IMR-90 (cell line): Measurements from ENCODE around the gene ST7. TPM values are rescaled to one million over a fixed set of nuclear protein-coding genes. Genes with fewer than 3 reads are reported as not detected.

ENCODE experiments used
- ATAC-seq: fragments of 200-7000 bp; cut with Tn5 transposase; 2 replicates; pipeline ENCODE4 v1.9.1; 2020; ENCODE audit warnings: low read depth, mild to moderate bottlenecking, moderate library complexity
- BruUV-seq: library from RNA; stranded (reverse); fragments of 400-500 nt; replicated peaks from 2 replicates; lab custom pipeline; 2021; lab: Mats Ljungman, UMichigan
- CTCF ChIA-PET: fragments of 300-600 bp; formaldehyde crosslinking; extraction: SDS; loops from one replicate; lab custom pipeline; 2021; ENCODE audit warnings: antibody characterized with exemption; lab: Yijun Ruan, JAX
- POLR2A ChIA-PET: fragments of 300-600 bp; sonication (Branson Sonifier 250); formaldehyde crosslinking; loops from one replicate; lab custom pipeline; 2022; ENCODE audit warnings: antibody characterized with exemption; ENCODE audit not compliant: unreplicated experiment; lab: Charles Lee
- DNase-seq: peaks from one replicate; pipeline ENCODE4 v3.0.0; 2013
- H2AFZ ChIP-seq: replicated peaks from 2 replicates; pipeline ENCODE3; 2013; ENCODE audit warnings: low read length, mild to moderate bottlenecking; ENCODE audit not compliant: poor library complexity
- H2AK5ac ChIP-seq: 2 replicates; pipeline ENCODE4 v1.6.1; 2013; ENCODE audit warnings: low read depth, low read length, inconsistent platforms
- H2AK9ac ChIP-seq: replicated peaks from 2 replicates; pipeline ENCODE3; 2013; ENCODE audit warnings: mild to moderate bottlenecking, low read depth, low read length, moderate library complexity; ENCODE audit not compliant: poor library complexity
- H2BK120ac ChIP-seq: 2 replicates; pipeline ENCODE4 v1.6.1; 2013; ENCODE audit warnings: low read depth, low read length, inconsistent platforms
- H2BK15ac ChIP-seq: 3 replicates; pipeline ENCODE4 v1.6.1; 2013; ENCODE audit warnings: low read depth, low read length, inconsistent platforms
- H2BK20ac ChIP-seq: 2 replicates; pipeline ENCODE4 v1.6.1; 2013; ENCODE audit warnings: low read depth, mild to moderate bottlenecking, inconsistent platforms, low read length, moderate library complexity
- H2BK5ac ChIP-seq: 2 replicates; pipeline ENCODE4 v1.6.1; 2013; ENCODE audit warnings: mild to moderate bottlenecking, low read depth, low read length, inconsistent platforms; ENCODE audit not compliant: poor library complexity, severe bottlenecking
- H3K14ac ChIP-seq: replicated peaks from 2 replicates; pipeline ENCODE4 v1.6.1; 2013; ENCODE audit warnings: low read depth, low read length, inconsistent platforms
- H3K18ac ChIP-seq: 2 replicates; pipeline ENCODE4 v1.6.1; 2013; ENCODE audit warnings: low read depth, low read length, control low read depth
- H3K23ac ChIP-seq: 2 replicates; pipeline ENCODE4 v1.6.1; 2013; ENCODE audit warnings: low read depth, low read length, inconsistent platforms
- H3K27ac ChIP-seq: 2 replicates; pipeline ENCODE4 v1.5.1; 2013; ENCODE audit warnings: mild to moderate bottlenecking, control low read depth, low read length; ENCODE audit not compliant: insufficient read depth
- H3K27me3 ChIP-seq: 2 replicates; pipeline ENCODE4 v1.6.1; 2013; ENCODE audit warnings: low read length; ENCODE audit not compliant: control insufficient read depth, insufficient read depth
- H3K36me3 ChIP-seq: 2 replicates; pipeline ENCODE4 v1.6.1; 2013; ENCODE audit warnings: low read length, mixed read lengths; ENCODE audit not compliant: control insufficient read depth, insufficient read depth
- H3K4ac ChIP-seq: 2 replicates; pipeline ENCODE4 v1.6.1; 2013; ENCODE audit warnings: low read depth, low read length, inconsistent platforms
- H3K4me1 ChIP-seq: 2 replicates; pipeline ENCODE4 v1.6.1; 2013; ENCODE audit warnings: low read length, mixed read lengths; ENCODE audit not compliant: control insufficient read depth, insufficient read depth
- H3K4me2 ChIP-seq: 2 replicates; pipeline ENCODE4 v1.6.1; 2013; ENCODE audit warnings: low read depth, mild to moderate bottlenecking, control low read depth, low read length, moderate library complexity
- H3K4me3 ChIP-seq: 2 replicates; pipeline ENCODE4 v1.5.1; 2013; ENCODE audit warnings: low read depth, mild to moderate bottlenecking, control low read depth, low read length, moderate library complexity; ENCODE audit not compliant: insufficient read depth
- H3K56ac ChIP-seq: 2 replicates; pipeline ENCODE4 v1.6.1; 2013; ENCODE audit warnings: low read length, inconsistent platforms; ENCODE audit not compliant: insufficient read depth; ENCODE audit errors: extremely low read depth
- H3K79me1 ChIP-seq, 2 experiments: 2 replicates each; pipeline ENCODE4 v1.6.1; 2013; ENCODE audit warnings: low read length in 2 of 2, inconsistent platforms in 1 of 2, low read depth in 1 of 2
- H3K9ac ChIP-seq: 2 replicates; pipeline ENCODE4 v1.6.1; 2013; ENCODE audit warnings: low read depth, low read length, control low read depth
- H3K9me1 ChIP-seq: 2 replicates; pipeline ENCODE4 v1.6.1; 2013; ENCODE audit warnings: low read length, inconsistent platforms; ENCODE audit not compliant: insufficient read depth
- H3K9me3 ChIP-seq: 2 replicates; pipeline ENCODE4 v1.6.1; 2013; ENCODE audit warnings: low read length; ENCODE audit not compliant: control insufficient read depth, insufficient read depth
- H4K20me1 ChIP-seq: 2 replicates; pipeline ENCODE4 v1.6.1; 2013; ENCODE audit warnings: low read length, inconsistent platforms; ENCODE audit not compliant: insufficient read depth
- H4K5ac ChIP-seq: 2 replicates; pipeline ENCODE4 v1.6.1; 2013; ENCODE audit warnings: mild to moderate bottlenecking, low read depth, low read length, control low read depth
- H4K8ac ChIP-seq, 2 experiments: 2 replicates each; pipeline ENCODE4 v1.6.1; 2013; ENCODE audit warnings: low read depth in 2 of 2, low read length in 2 of 2, control low read depth in 1 of 2, inconsistent platforms in 1 of 2
- H4K91ac ChIP-seq: 2 replicates; pipeline ENCODE4 v1.6.1; 2013; ENCODE audit warnings: low read depth, low read length, inconsistent platforms; ENCODE audit not compliant: insufficient read depth
- CTCF ChIP-seq: conservative IDR thresholded peaks from 2 replicates; pipeline ENCODE4 v1.5.1; 2012; ENCODE audit warnings: mild to moderate bottlenecking, low read depth, low read length, improper control_type of control experiment
- ELK1 ChIP-seq: fragments of 150-350 bp; IDR thresholded peaks from 2 replicates; pipeline ENCODE4 v1.6.1; 2016; ENCODE audit warnings: low read depth, mild to moderate bottlenecking, low read length, moderate library complexity, borderline replicate concordance
- RAD21 ChIP-seq: IDR thresholded peaks from 2 replicates; pipeline ENCODE4 v1.6.1; 2012; ENCODE audit warnings: low read length, improper control_type of control experiment
- SMC3 ChIP-seq: fragments of 150-350 bp; IDR thresholded peaks from 2 replicates; pipeline ENCODE4 v1.6.1; 2016; ENCODE audit warnings: low read depth, mild to moderate bottlenecking, antibody characterized with exemption, low read length, moderate library complexity
- WGBS, 2 experiments: methylation state at CpG; one replicate each; pipeline versions ENCODE4 v1.1.5 to v1.1.7; 2013; ENCODE audit warnings: missing lambda C conversion rate in 2 of 2; ENCODE audit not compliant: insufficient read length in 1 of 2; ENCODE audit errors: extremely low coverage in 2 of 2; 5-methylcytosine and 5-hydroxymethylcytosine counted together
- dilution Hi-C: fragments of 300-500 bp; cut with HindIII; formaldehyde crosslinking; loops from one replicate; pipeline ENCODE4 v1.14.3; 2018; ENCODE audit warnings: low sequenced_read_pairs; ENCODE audit not compliant: unreplicated experiment
- in situ Hi-C: fragments of 300-500 bp; cut with MboI; formaldehyde crosslinking; loops from 3 replicates; pipeline ENCODE4 v1.14.3; 2019; ENCODE audit warnings: low sequenced_read_pairs, inconsistent platforms, mixed read lengths
- intact Hi-C: fragments of 100-400 bp; cut with micrococcal nuclease; formaldehyde crosslinking; loops from 2 replicates; pipeline ENCODE4 v1.10.0; 2022
- polyA plus RNA-seq, 3 experiments: library from polyadenylated mRNA; depleted of rRNA; stranded (reverse); fragments of >200 nt; gene quantifications; 2 replicates each; pipeline ENCODE4 v1.2.3, GENCODE V29; 2012; ENCODE audit warnings: low replicate concordance in 1 of 3
- total RNA-seq: library from RNA; depleted of rRNA; stranded (reverse); fragments of >200 nt; gene quantifications from 2 replicates; pipeline ENCODE4 v1.2.3, GENCODE V29; 2012

Gene ST7
- total and polyA plus RNA-seq, 2 of the 4 experiments (the other 2 are of a cell fraction), result 18.6 to 26.0 TPM

GRCh38 chr7:117097860-117098259, 144.6 kb downstream of the ST7 start:
- no peak overlapping the region for H2AK9ac ChIP-seq
- peak overlapping the region; percentile 47 for H3K4me2 ChIP-seq
- peaks cover 20 to 26% of the 10 kb centered on the region in 2 experiments for H3K79me1 ChIP-seq
- H2BK20ac ChIP-seq, result peak overlapping the region; percentile 7
- BruUV-seq, result no TSS peak
- H3K27me3 ChIP-seq, result no peaks in the 10 kb centered on the region
- peak overlapping the region; percentile 1; the same call in 1 of the 2 replicates for H4K5ac ChIP-seq
- H3K27ac ChIP-seq, result peak overlapping the region; percentile 33; the same call in 1 of the 2 replicates
- dilution Hi-C loops, result no loop called here
- peak overlapping the region; percentile 37; the same call in 1 of the 2 replicates for H3K18ac ChIP-seq
- H2BK5ac ChIP-seq, result peak overlapping the region; percentile 69
- H3K9me3 ChIP-seq, result no peaks in the 10 kb centered on the region
- H2BK15ac ChIP-seq, result peak overlapping the region; percentile 13; the same call in 1 of the 3 replicates
- intact Hi-C loops, result no loop called here
- no peak for DNase-seq
- ChIA-PET POLR2A (no interaction called here), CTCF (no interaction called here)
- 0 out of 2 replicates have a peak overlapping the region, but pooled peaks have one; percentile 8 for H3K14ac ChIP-seq
- peak overlapping the region in 1 of 2 experiments; percentile 51; a peak in 2 of 4 replicates for H4K8ac ChIP-seq
- in situ Hi-C loops, result no loop called here
- peak overlapping the region; percentile 21 for H2BK120ac ChIP-seq
- H2AFZ ChIP-seq, result no peak overlapping the region
- H3K36me3 ChIP-seq, result no peaks in the 10 kb centered on the region
- peak overlapping the region; percentile 27 for H4K91ac ChIP-seq
- no CpG with 5 or more reads among the region's 5 CpGs for WGBS, 2 experiments
- H3K9ac ChIP-seq, result no peak overlapping the region
- H2AK5ac ChIP-seq, result peak overlapping the region; percentile 74; the same call in 1 of the 2 replicates
- H3K4me3 ChIP-seq, result no peak overlapping the region
- ATAC-seq, result no peak
- H3K9me1 ChIP-seq, result peaks cover 7% of the 10 kb centered on the region
- peaks cover 5% of the 10 kb centered on the region for H3K4me1 ChIP-seq
- TF ChIP-seq RAD21 (no peak), CTCF (no peak), ELK1 (no peak), SMC3 (no peak)
- peaks cover 6% of the 10 kb centered on the region for H4K20me1 ChIP-seq
- peak overlapping the region; percentile 11; the same call in 1 of the 2 replicates for H3K23ac ChIP-seq
- H3K4ac ChIP-seq, result peak overlapping the region; percentile 66
- no peak overlapping the region for H3K56ac ChIP-seq
